ENCODE results near the gene CDC37.

Gene CDC37

DNA sequence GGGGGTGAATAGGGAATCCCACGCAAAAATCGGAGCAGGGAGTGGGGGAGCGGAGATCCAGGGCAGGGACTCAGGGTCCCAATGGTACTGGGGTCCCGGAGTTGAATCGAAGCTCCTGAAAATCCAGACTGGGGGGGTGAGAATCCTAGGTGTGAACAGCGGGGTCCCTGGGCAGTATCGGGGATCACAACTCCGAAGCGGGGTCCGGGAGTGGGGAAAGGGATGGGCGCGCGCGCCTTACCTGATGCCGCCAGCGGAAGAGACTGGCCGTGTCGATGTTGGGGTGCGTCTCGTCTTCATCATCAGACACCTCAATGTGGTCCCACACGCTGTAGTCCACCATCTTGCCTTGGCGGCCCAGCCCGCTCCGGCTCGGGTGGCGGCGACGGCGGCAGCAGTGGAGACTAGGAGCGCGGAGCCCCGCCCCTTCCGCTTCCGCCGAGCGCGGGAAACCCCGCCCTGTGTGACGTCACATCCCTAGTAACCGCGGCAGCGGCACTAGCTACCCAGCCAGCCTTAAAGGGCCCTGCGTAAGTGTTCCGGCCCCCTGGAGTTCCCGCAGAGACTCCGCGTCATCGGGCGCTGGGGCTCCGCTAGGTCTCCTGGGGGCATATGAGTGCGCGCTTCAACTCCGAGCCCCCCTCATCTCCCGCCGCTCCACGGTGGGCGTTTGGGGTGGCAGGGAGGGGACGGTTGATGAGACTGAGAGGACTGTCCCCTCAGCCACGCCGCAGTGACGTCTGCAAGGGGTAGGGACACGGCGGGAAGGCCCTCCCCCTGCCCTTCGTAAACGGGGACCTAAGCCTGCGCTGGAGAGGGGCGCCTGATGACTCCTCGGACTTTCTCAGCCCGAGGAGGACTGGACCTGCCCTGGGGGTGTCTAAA, at the start of gene CDC37:
Gene CDC37, minus strand, starts transcription at position 406 of the 885 bp plus-strand sequence. Its CDS starts 63 bp downstream, at position 343.
- Histone ChIP-seq H3K27me3 (ENCODE audit: control insufficient read depth in 2 of 2, insufficient read depth in 2 of 2, low read length in 2 of 2) (peaks cover 11 to 12% of the 10 kb centered on the region in 2 donors), H3K4me1 (ENCODE audit: control insufficient read depth in 2 of 2, insufficient read depth in 2 of 2, low read length in 2 of 2) (peaks cover 23 to 28% of the 10 kb centered on the region in 2 donors), H3K9ac (ENCODE audit: low read depth in 1 of 2, low read length in 2 of 2) (peak within 1 kb of the TSS; percentile 80 to 86), H3K9me3 (ENCODE audit: control insufficient read depth in 2 of 2, low read length in 2 of 2) (no peaks in the 10 kb centered on the region), H3K36me3 (ENCODE audit: control insufficient read depth in 2 of 2, insufficient read depth in 2 of 2, low read length in 2 of 2) (peaks cover 4 to 8% of the 10 kb centered on the region in 2 donors), H3K4me3 (ENCODE audit: low read length in 2 of 2) (peak within 1 kb of the TSS; percentile 84 to 100), H3K27ac (ENCODE audit: low read depth in 2 of 2, low read length in 2 of 2) (peak within 1 kb of the TSS; percentile 74 to 81)

GRCh38 chr19:10450853-10451609, 47.7 kb upstream of the CDC37 start:
- Histone ChIP-seq H3K27ac (ENCODE audit: low read depth in 2 of 2, low read length in 2 of 2) (peak overlapping the region; percentile 89 to 95), H3K9me3 (ENCODE audit: control insufficient read depth in 2 of 2, low read length in 2 of 2) (no peaks in the 10 kb centered on the region), H3K4me3 (ENCODE audit: low read length in 2 of 2) (peak overlapping the region in 1 of 2 donors; percentile 62), H3K36me3 (ENCODE audit: control insufficient read depth in 2 of 2, insufficient read depth in 2 of 2, low read length in 2 of 2) (peaks cover 7 to 15% of the 10 kb centered on the region in 2 donors), H3K4me1 (ENCODE audit: control insufficient read depth in 2 of 2, insufficient read depth in 2 of 2, low read length in 2 of 2) (peaks cover 13 to 18% of the 10 kb centered on the region in 2 donors), H3K9ac (ENCODE audit: low read depth in 1 of 2, low read length in 2 of 2) (peak overlapping the region; percentile 60 to 70), H3K27me3 (ENCODE audit: control insufficient read depth in 2 of 2, insufficient read depth in 2 of 2, low read length in 2 of 2) (no peaks in the 10 kb centered on the region)

- Histone ChIP-seq H3K9me3 (ENCODE audit: control insufficient read depth in 2 of 2, low read length in 2 of 2) (no peaks in the 10 kb centered on the region), H3K36me3 (ENCODE audit: control insufficient read depth in 2 of 2, insufficient read depth in 2 of 2, low read length in 2 of 2) (peaks cover 7 to 15% of the 10 kb centered on the region in 2 donors), H3K4me1 (ENCODE audit: control insufficient read depth in 2 of 2, insufficient read depth in 2 of 2, low read length in 2 of 2) (peaks cover 13 to 18% of the 10 kb centered on the region in 2 donors), H3K27me3 (ENCODE audit: control insufficient read depth in 2 of 2, insufficient read depth in 2 of 2, low read length in 2 of 2) (no peaks in the 10 kb centered on the region), H3K4me3 (ENCODE audit: low read length in 2 of 2) (peak overlapping the region in 1 of 2 donors; percentile 20), H3K27ac (ENCODE audit: low read depth in 2 of 2, low read length in 2 of 2) (peak overlapping the region; percentile 57 to 63), H3K9ac (ENCODE audit: low read depth in 1 of 2, low read length in 2 of 2) (no peak overlapping the region)
Measured at GRCh38 chr19:10450191-10450852, 47.0 kb upstream of the CDC37 start.

DNA sequence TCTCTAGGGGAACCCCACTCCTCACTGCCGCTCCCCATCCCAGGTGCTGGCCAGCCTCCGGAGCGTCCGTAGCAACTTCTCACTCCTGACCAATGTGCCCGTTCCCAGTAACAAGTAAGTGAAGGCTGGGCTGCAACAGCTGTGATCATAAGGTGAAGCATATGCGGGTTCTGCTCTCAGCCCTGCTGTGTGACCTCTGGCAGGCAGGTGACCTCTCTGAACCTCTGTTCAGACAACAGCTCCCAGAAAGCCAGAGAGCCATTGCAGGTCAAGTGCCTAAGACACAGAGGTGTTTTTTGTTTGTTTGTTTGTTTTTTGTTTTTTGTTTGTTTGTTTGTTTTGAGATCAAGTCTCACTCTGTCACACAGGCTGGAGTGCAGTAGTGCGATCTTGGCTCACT, 45.7 kb upstream of the CDC37 start:
- Histone ChIP-seq H3K36me3 (ENCODE audit: control insufficient read depth in 2 of 2, insufficient read depth in 2 of 2, low read length in 2 of 2) (peaks cover 7 to 15% of the 10 kb centered on the region in 2 donors), H3K4me1 (ENCODE audit: control insufficient read depth in 2 of 2, insufficient read depth in 2 of 2, low read length in 2 of 2) (peaks cover 13 to 18% of the 10 kb centered on the region in 2 donors), H3K4me3 (ENCODE audit: low read length in 2 of 2) (no peak overlapping the region), H3K9me3 (ENCODE audit: control insufficient read depth in 2 of 2, low read length in 2 of 2) (no peaks in the 10 kb centered on the region), H3K9ac (ENCODE audit: low read depth in 1 of 2, low read length in 2 of 2) (no peak overlapping the region), H3K27me3 (ENCODE audit: control insufficient read depth in 2 of 2, insufficient read depth in 2 of 2, low read length in 2 of 2) (no peaks in the 10 kb centered on the region), H3K27ac (ENCODE audit: low read depth in 2 of 2, low read length in 2 of 2) (no peak overlapping the region)

- no peaks in the 10 kb centered on the region for H3K27me3 ChIP-seq (ENCODE audit: control insufficient read depth in 2 of 2, insufficient read depth in 2 of 2, low read length in 2 of 2)
- H3K27ac ChIP-seq (ENCODE audit: low read depth in 2 of 2, low read length in 2 of 2), result no peak overlapping the region
- H3K4me3 ChIP-seq (ENCODE audit: low read length in 2 of 2), result no peak overlapping the region
- no peaks in the 10 kb centered on the region for H3K4me1 ChIP-seq (ENCODE audit: control insufficient read depth in 2 of 2, insufficient read depth in 2 of 2, low read length in 2 of 2)
- H3K9me3 ChIP-seq (ENCODE audit: control insufficient read depth in 2 of 2, low read length in 2 of 2), result no peaks in the 10 kb centered on the region
- peaks cover 0 to 4% of the 10 kb centered on the region in 2 donors for H3K36me3 ChIP-seq (ENCODE audit: control insufficient read depth in 2 of 2, insufficient read depth in 2 of 2, low read length in 2 of 2)
- no peak overlapping the region for H3K9ac ChIP-seq (ENCODE audit: low read depth in 1 of 2, low read length in 2 of 2)
Measured at GRCh38 chr19:10442698-10443097, 39.4 kb upstream of the CDC37 start.

- Histone ChIP-seq H3K27me3 (ENCODE audit: control insufficient read depth in 2 of 2, insufficient read depth in 2 of 2, low read length in 2 of 2) (no peaks in the 10 kb centered on the region), H3K4me1 (ENCODE audit: control insufficient read depth in 2 of 2, insufficient read depth in 2 of 2, low read length in 2 of 2) (no peaks in the 10 kb centered on the region), H3K27ac (ENCODE audit: low read depth in 2 of 2, low read length in 2 of 2) (no peak overlapping the region), H3K4me3 (ENCODE audit: low read length in 2 of 2) (no peak overlapping the region), H3K9ac (ENCODE audit: low read depth in 1 of 2, low read length in 2 of 2) (no peak overlapping the region), H3K36me3 (ENCODE audit: control insufficient read depth in 2 of 2, insufficient read depth in 2 of 2, low read length in 2 of 2) (no peaks in the 10 kb centered on the region), H3K9me3 (ENCODE audit: control insufficient read depth in 2 of 2, low read length in 2 of 2) (no peaks in the 10 kb centered on the region)
Measured at GRCh38 chr19:10439588-10439987, 36.2 kb upstream of the CDC37 start.

GRCh38 chr19:10433131-10433536, 29.8 kb upstream of the CDC37 start:
- Histone ChIP-seq H3K9me3 (ENCODE audit: control insufficient read depth in 2 of 2, low read length in 2 of 2) (no peaks in the 10 kb centered on the region), H3K4me3 (ENCODE audit: low read length in 2 of 2) (no peak overlapping the region), H3K36me3 (ENCODE audit: control insufficient read depth in 2 of 2, insufficient read depth in 2 of 2, low read length in 2 of 2) (no peaks in the 10 kb centered on the region), H3K4me1 (ENCODE audit: control insufficient read depth in 2 of 2, insufficient read depth in 2 of 2, low read length in 2 of 2) (peaks cover 9 to 18% of the 10 kb centered on the region in 2 donors), H3K9ac (ENCODE audit: low read depth in 1 of 2, low read length in 2 of 2) (peak overlapping the region in 1 of 2 donors; percentile 3), H3K27ac (ENCODE audit: low read depth in 2 of 2, low read length in 2 of 2) (no peak overlapping the region), H3K27me3 (ENCODE audit: control insufficient read depth in 2 of 2, insufficient read depth in 2 of 2, low read length in 2 of 2) (peaks cover 0 to 2% of the 10 kb centered on the region in 2 donors)

DNA sequence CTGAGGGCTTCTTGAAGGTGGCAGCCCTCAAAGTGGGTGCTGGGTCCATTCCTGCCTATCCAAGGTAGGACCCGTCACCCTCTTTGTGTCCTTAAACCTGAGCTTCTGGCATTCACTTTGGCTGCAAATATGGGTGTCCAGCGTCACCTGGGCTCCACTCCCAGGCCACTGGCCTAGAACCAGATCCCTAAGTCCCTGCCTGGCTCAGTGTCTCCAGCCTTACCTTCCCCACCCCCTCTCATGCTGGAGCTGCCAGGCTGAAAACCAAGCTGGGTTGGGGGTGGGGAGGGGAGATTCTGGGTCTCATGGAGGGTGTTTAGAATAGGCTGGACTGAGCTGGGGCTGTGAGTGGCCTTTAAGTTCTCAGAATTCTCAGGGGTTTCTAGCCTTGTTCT, 29.4 kb upstream of the CDC37 start:
- Histone ChIP-seq H3K4me3 (ENCODE audit: low read length in 2 of 2) (peak overlapping the region; percentile 37 to 83), H3K36me3 (ENCODE audit: control insufficient read depth in 2 of 2, insufficient read depth in 2 of 2, low read length in 2 of 2) (no peaks in the 10 kb centered on the region), H3K27me3 (ENCODE audit: control insufficient read depth in 2 of 2, insufficient read depth in 2 of 2, low read length in 2 of 2) (peaks cover 0 to 2% of the 10 kb centered on the region in 2 donors), H3K4me1 (ENCODE audit: control insufficient read depth in 2 of 2, insufficient read depth in 2 of 2, low read length in 2 of 2) (peaks cover 9 to 18% of the 10 kb centered on the region in 2 donors), H3K9ac (ENCODE audit: low read depth in 1 of 2, low read length in 2 of 2) (peak overlapping the region; percentile 41 to 79), H3K9me3 (ENCODE audit: control insufficient read depth in 2 of 2, low read length in 2 of 2) (no peaks in the 10 kb centered on the region), H3K27ac (ENCODE audit: low read depth in 2 of 2, low read length in 2 of 2) (peak overlapping the region in 1 of 2 donors; percentile 58)

DNA sequence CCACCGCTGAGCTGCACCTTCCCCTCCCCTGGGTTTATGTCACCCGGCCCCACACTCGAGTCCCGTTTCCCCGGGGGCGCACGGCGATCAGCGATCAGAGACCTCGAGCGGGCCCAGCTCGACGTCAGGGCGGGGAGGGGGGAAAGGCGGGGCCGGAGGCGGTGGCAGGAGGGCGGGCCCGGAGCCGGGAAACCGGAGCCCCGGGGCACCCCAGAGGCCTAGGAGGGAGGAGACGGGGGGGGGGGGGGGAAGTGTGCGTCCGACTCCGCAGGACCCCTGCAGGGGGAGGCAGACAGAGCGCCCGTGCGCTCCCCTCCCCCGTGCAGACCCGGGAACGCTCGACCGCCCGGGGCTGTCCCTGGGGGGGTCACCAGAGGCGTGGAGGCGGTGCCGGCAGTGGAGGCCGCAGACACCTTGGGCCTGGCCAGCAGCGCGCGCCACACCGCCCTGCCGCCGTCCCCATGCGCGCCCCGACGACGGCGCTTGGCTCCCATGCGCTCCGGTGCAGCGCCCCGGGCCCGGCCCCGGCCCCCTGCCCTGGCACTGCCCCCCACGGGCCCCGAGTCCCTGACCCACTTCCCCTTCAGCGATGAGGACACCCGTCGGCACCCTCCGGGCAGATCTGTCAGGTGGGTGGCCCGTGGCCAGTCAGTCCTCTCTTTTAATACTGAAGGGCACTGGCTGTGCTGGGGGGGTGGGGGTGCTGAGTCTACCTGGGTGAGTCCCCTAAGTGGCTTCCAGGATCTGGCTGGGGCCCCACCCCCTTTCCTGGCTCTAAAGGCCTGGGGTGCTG, 28.8 kb upstream of the CDC37 start:
- Histone ChIP-seq H3K27me3 (ENCODE audit: control insufficient read depth in 2 of 2, insufficient read depth in 2 of 2, low read length in 2 of 2) (peaks cover 2 to 5% of the 10 kb centered on the region in 2 donors), H3K4me1 (ENCODE audit: control insufficient read depth in 2 of 2, insufficient read depth in 2 of 2, low read length in 2 of 2) (peaks cover 9 to 18% of the 10 kb centered on the region in 2 donors), H3K36me3 (ENCODE audit: control insufficient read depth in 2 of 2, insufficient read depth in 2 of 2, low read length in 2 of 2) (no peaks in the 10 kb centered on the region), H3K9ac (ENCODE audit: low read depth in 1 of 2, low read length in 2 of 2) (peak overlapping the region; percentile 77 to 79), H3K9me3 (ENCODE audit: control insufficient read depth in 2 of 2, low read length in 2 of 2) (no peaks in the 10 kb centered on the region), H3K27ac (ENCODE audit: low read depth in 2 of 2, low read length in 2 of 2) (peak overlapping the region in 1 of 2 donors; percentile 58), H3K4me3 (ENCODE audit: low read length in 2 of 2) (peak overlapping the region; percentile 83)

All from mucosa of rectum (tissue), 2 donors.